ENCODE measurements around the gene GPRIN3. TPM values are rescaled to one million over a fixed set of nuclear protein-coding genes. Genes with fewer than 3 reads are reported as not detected.

The GPRIN3 gene
- 0.08 and 0.12 TPM in 2 replicates for total RNA-seq (2014; rRNA removed; shearing (Covaris generic))

DNA sequence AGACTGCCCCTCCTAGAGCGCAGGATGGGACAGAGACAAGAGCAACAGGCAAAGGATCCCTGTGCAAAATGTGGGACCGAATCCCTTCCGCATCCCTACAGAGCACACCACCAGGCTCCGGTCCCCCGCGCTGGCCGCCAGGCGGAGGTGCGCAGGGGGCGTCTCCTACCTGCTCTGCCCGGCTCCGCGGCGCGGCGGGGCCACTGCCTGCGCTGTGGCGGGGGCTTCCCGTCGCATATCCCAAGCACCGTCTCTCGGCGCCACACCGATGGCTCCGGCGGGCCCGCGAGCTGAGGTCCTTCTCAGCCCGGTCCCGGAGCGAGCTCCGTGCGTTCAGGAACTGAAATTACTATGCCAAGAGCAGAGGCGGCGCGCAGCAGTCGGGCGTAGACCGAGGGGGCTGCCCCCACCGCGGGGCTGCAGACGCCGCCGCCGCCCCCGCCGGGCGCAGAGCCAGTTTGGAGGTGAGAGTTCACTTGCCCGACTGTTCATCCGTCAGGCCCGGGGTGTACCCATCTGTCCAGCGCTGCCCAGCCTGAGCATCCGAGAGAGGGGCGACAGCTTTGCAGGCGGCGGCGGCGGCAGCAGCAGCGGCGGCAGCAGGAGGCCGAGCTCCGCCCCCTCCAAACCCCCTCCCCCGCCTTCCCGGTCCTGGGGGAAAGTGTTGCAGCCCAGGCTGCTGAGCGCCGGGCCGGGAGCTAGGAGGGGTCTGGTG is at the start of gene GPRIN3:
GPRIN3 (minus strand) TSS at position 355 of the 715 bp plus-strand sequence. CDS start 57,690 bp downstream, outside the sequence.
- peak in 1 of 2 experiments; percentile 50 for DNase-seq
- Histone ChIP-seq H3K4me3 (peak within 1 kb of the TSS; percentile 61), H3K4me1 (no peaks in the 10 kb centered on the region), H3K36me3 (no peaks in the 10 kb centered on the region), H3K9me3 (replicated peaks) (no peaks in the 10 kb centered on the region), H3K27me3 (peaks cover 13% of the 10 kb centered on the region), H3K27ac (no peak within 1 kb of the TSS)

DNA sequence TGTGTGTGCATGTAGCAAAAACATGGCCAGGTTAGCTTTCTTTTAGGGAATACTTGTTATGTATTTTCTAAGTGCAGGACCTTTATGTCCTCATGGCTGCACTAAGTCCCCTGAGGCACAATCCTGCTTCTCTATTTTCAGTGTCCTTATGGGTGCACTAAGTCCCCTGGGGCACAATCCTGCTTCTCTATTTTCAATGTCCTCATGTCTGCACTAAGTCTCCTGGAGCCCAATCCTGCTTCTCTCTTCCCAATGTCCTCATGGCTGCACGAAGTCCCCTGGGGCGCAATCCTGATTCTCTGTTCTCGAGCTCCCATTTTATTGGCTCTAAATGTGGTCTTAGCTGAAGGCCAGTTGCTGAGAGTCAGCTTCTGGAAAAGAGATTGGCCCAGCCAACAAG is 49.7 kb upstream of the GPRIN3 start:
- H3K36me3 ChIP-seq = no peaks in the 10 kb centered on the region
- H3K27ac ChIP-seq = no peak overlapping the region
- no peak for DNase-seq
- H3K4me1 ChIP-seq = no peaks in the 10 kb centered on the region
- no peak overlapping the region for H3K4me3 ChIP-seq
- H3K9me3 ChIP-seq (replicated peaks) = no peaks in the 10 kb centered on the region
- no peaks in the 10 kb centered on the region for H3K27me3 ChIP-seq

DNA sequence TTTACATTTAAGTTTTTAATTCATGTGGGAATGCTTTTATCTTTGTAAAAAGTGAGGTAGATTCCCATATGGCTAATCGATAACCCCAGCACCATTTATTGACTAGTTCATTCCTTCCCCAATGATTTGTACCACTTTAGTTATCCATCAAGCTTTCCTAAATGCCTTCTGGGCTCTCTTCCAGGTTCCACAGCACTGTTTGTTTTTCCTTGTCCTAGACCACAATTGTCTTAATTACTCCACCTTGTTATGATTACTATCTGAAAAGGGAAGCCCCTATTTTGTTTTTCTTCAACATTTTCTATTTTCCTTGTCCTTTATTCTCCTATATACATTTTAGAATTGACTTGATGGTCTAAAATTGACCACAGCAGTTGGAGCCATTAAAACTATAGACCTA is 48.5 kb upstream of the GPRIN3 start:
- Histone ChIP-seq H3K4me1 (no peaks in the 10 kb centered on the region), H3K36me3 (no peaks in the 10 kb centered on the region), H3K27ac (no peak overlapping the region), H3K27me3 (no peaks in the 10 kb centered on the region), H3K4me3 (no peak overlapping the region), H3K9me3 (replicated peaks) (no peaks in the 10 kb centered on the region)
- DNase-seq = peak in 1 of 2 experiments; percentile 19

DNA sequence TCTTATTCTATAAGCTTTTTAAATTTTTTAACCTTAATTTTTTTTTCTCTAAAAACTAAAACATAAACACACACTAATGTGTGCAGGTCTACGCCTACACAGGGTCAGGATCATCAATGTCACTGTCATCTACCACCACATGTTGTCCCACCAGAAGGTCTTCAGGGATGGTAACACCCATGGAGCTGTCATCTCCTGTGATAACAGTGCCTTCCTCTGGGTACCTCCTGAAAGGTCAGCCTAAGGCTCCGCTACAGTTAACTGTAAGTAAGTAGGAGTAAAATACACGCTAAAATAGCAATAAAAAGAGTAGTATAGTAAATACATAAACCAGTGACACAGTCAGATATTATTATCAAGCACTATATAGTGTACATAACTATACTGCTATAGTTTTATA is 45.9 kb upstream of the GPRIN3 start:
- H3K9me3 ChIP-seq (replicated peaks) = no peaks in the 10 kb centered on the region
- no peaks in the 10 kb centered on the region for H3K4me1 ChIP-seq
- H3K27ac ChIP-seq = no peak overlapping the region
- DNase-seq = no peak
- H3K4me3 ChIP-seq = no peak overlapping the region
- no peaks in the 10 kb centered on the region for H3K36me3 ChIP-seq
- no peaks in the 10 kb centered on the region for H3K27me3 ChIP-seq

DNA sequence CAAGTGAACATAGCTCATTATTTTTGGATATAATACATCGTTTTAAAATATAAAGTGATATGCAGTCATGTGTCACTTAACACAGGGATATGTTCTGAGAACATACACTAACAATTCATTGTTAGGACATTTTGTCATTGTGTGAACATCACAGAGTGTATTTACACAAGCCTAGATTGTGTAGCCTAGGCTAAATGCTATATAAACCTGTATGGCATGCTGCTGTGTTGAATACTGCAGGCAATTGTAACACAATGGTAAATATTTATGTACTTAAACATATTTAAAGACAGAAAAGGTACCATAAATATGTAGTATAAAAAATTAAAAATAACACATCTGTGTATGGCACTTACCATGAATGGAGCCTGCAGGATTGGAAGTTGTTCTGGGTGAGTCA is 44.9 kb upstream of the GPRIN3 start:
- no peaks in the 10 kb centered on the region; the same call in 1 of the 2 replicates for H3K9me3 ChIP-seq (replicated peaks)
- H3K36me3 ChIP-seq = no peaks in the 10 kb centered on the region
- DNase-seq = no peak
- H3K4me3 ChIP-seq = no peak overlapping the region
- no peak overlapping the region for H3K27ac ChIP-seq
- H3K27me3 ChIP-seq = no peaks in the 10 kb centered on the region
- no peaks in the 10 kb centered on the region for H3K4me1 ChIP-seq

DNA sequence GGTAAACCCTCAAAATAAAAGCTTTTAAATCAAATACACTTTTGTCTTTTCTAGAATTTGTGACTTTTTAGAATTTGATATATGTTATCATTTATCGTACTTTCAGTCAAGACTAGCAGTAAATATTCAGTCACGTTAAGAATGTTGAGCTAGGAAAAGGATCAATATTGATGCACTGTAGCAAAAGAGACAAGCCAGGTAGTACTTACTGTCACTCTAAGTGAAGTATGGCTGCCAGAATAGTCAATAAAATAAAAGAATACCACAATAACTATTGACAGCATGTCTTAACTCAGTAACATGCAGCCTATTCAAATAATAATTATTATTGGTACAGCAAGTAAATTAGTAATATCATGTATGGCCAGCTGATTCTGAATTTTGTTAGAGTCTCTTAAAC is 43.6 kb upstream of the GPRIN3 start:
- no peak for DNase-seq
- Histone ChIP-seq H3K36me3 (no peaks in the 10 kb centered on the region), H3K4me3 (no peak overlapping the region), H3K27ac (no peak overlapping the region), H3K27me3 (no peaks in the 10 kb centered on the region), H3K9me3 (replicated peaks) (no peaks in the 10 kb centered on the region; the same call in 1 of the 2 replicates), H3K4me1 (no peaks in the 10 kb centered on the region)

DNA sequence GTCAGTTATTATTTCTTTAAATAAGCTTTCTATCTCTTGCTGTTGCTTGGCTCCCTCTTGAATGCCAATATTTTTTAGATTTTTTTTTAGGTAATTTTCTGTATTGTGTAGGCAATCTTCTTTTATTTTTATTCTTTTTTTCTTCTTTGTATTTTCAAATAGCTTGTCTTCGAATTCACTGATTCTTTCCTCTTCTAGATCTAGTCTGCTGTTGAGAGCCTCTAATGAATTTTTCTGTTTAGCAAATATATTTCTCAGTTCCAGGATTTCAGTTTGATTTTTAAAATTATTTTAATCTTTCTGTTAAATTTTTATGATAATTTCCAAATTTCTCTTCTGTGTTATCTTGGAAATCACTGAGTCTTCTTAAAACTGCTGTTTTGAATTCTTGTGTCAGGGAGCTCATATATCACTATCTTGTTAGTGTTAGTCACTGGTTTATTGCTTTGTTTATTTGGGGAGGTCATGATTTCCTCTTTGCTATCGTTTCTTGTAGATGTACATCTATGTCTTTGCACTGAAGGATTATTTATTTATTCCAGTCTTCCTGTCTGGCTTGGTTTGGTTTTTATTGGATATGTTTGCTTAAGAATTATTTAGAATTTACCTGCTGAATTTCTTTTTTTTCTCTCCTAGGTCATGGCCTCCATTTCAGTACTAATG is 39.9 kb upstream of the GPRIN3 start:
- Histone ChIP-seq H3K27ac (no peak overlapping the region), H3K4me1 (no peaks in the 10 kb centered on the region), H3K4me3 (no peak overlapping the region), H3K36me3 (no peaks in the 10 kb centered on the region), H3K27me3 (no peaks in the 10 kb centered on the region), H3K9me3 (replicated peaks) (no peaks in the 10 kb centered on the region; the same call in 1 of the 2 replicates)
- no peak for DNase-seq

DNA sequence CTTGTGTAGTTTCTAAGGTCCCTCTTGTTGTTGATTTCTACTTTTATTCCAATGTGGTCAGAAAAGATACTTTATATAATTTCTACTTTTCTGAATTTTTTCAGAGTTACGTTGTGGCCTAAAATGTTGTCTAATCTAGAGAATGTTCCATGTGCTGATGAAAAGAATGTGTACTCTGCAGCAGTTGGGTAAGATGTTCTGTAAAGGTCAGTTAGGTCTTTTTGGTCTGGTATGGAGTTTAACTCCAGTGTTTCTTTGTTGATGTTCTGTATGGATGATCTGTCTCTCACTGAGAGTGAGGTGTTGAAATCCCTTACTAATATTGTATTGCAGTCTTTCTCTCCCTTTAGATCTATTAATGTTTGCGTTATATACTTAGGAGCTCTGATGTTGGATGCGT is 37.0 kb upstream of the GPRIN3 start:
- Histone ChIP-seq H3K27me3 (no peaks in the 10 kb centered on the region), H3K9me3 (replicated peaks) (no peaks in the 10 kb centered on the region; the same call in 1 of the 2 replicates), H3K36me3 (no peaks in the 10 kb centered on the region), H3K4me1 (no peaks in the 10 kb centered on the region), H3K4me3 (no peak overlapping the region), H3K27ac (no peak overlapping the region)
- DNase-seq = no peak

DNA sequence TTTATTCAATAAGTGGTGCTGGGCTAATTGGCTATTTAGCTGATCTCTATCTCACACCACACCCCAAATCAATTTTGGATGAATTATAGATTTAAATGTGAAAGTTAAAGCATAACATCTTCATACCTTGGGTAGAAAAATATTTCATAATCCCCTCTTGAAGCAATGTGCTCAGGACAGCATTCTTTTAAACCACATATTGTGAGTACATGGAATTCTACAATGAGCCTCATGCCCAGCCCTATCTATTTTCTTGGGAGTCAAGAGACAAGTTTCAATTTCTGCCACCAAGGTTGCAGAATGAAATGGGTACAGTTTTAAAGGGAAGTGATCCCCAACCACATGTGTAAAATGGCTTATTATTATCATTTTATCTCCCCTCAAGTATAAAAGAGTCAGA is 30.6 kb upstream of the GPRIN3 start:
- no peaks in the 10 kb centered on the region for H3K36me3 ChIP-seq
- no peak overlapping the region for H3K27ac ChIP-seq
- H3K27me3 ChIP-seq = no peaks in the 10 kb centered on the region
- no peak for DNase-seq
- H3K4me1 ChIP-seq = no peaks in the 10 kb centered on the region
- H3K4me3 ChIP-seq = no peak overlapping the region
- no peaks in the 10 kb centered on the region for H3K9me3 ChIP-seq (replicated peaks)

DNA sequence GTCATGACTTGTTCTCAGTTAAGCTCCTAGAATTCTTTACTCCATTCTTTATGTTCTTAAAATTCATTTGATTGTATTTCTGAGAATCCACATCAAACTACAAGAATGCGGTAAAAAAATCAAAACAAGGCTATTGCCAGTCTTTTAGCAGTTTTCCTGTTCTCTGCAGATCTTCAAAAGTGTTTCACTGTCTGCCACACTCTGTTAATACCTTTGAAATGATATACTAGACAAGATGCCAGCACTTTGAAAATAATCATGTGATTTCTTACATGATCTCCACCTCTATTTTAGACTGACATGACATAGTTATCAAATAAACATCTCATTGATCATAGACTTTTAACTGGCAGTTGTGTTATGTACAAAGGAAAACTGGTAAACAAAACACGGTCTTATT is 30.1 kb upstream of the GPRIN3 start:
- Histone ChIP-seq H3K4me3 (no peak overlapping the region), H3K27ac (no peak overlapping the region), H3K9me3 (replicated peaks) (no peaks in the 10 kb centered on the region), H3K27me3 (no peaks in the 10 kb centered on the region), H3K4me1 (no peaks in the 10 kb centered on the region), H3K36me3 (no peaks in the 10 kb centered on the region)
- DNase-seq = no peak

DNA sequence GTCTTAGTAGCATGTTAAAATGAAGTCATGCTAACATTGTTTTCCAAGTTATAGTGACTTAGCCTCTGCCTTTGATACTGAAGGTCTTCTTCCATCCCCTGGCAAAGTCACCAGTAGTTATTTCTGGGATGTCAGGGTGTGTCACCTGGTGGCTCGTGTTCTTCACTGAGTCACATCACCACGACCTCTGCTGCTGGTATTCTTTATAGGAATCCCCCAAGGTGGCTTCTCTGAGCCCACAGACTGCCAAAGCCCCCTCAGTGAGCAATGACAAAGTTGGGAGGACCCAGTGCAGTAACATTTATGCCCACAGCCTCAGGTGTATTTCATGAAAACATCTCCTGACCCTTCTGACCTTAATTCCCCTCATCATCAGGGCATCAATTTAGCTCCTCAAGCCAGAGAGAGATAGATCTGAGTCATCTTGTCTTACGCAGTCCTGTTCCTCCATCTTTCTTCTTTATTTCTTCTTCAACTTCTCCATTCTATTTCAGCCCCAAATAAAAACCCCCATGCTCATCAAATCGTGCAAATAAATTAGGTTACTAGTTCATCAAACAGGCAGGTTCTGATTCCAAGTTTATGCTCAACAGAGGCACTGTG is 29.3 kb upstream of the GPRIN3 start:
- H3K27ac ChIP-seq = no peak overlapping the region
- H3K27me3 ChIP-seq = no peaks in the 10 kb centered on the region
- H3K36me3 ChIP-seq = no peaks in the 10 kb centered on the region
- no peak for DNase-seq
- H3K4me1 ChIP-seq = no peaks in the 10 kb centered on the region
- no peaks in the 10 kb centered on the region for H3K9me3 ChIP-seq (replicated peaks)
- no peak overlapping the region for H3K4me3 ChIP-seq

DNA sequence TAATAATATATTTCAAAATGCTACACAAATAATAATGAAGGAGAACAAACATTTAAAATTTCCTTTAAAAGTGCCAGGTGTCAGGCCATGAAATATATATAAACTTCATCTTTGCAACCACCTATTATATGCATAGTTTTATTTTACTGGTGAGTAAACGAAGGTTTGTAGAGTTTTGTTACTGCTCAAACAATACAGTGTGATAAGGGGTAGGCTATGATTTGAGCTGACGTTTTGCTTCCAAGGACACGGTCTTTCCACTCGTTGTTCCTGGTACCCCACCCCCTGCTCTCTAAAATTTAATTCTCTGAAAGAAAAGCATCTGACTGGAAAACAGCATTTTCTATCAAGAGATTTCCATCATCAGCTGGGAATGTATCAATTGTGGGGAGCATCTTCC is 27.2 kb upstream of the GPRIN3 start:
- H3K4me3 ChIP-seq = no peak overlapping the region
- H3K27me3 ChIP-seq = no peaks in the 10 kb centered on the region
- H3K4me1 ChIP-seq = no peaks in the 10 kb centered on the region
- no peaks in the 10 kb centered on the region for H3K9me3 ChIP-seq (replicated peaks)
- no peaks in the 10 kb centered on the region for H3K36me3 ChIP-seq
- no peak overlapping the region for H3K27ac ChIP-seq
- DNase-seq = no peak

DNA sequence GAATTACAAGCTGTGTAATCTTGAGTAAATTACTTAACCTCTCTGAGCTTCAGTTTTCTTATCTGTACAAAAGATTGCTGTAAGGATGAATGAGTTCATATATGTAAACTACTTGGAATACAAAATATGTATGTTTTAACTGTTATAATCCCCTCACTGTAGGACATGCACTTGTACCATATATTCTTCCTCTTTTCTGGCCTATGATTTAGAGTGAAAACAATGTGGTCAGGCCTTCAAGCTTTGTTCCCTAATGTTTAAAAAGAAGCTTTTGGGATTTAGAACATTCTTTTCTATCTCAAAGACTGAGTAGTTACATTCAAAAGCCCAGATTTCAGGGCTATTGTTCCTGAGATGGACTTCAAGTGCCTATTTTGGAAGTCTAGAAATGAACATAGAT is 26.7 kb upstream of the GPRIN3 start:
- no peak for DNase-seq
- Histone ChIP-seq H3K27me3 (no peaks in the 10 kb centered on the region), H3K4me3 (no peak overlapping the region), H3K36me3 (no peaks in the 10 kb centered on the region), H3K4me1 (no peaks in the 10 kb centered on the region), H3K27ac (no peak overlapping the region), H3K9me3 (replicated peaks) (no peaks in the 10 kb centered on the region)

DNA sequence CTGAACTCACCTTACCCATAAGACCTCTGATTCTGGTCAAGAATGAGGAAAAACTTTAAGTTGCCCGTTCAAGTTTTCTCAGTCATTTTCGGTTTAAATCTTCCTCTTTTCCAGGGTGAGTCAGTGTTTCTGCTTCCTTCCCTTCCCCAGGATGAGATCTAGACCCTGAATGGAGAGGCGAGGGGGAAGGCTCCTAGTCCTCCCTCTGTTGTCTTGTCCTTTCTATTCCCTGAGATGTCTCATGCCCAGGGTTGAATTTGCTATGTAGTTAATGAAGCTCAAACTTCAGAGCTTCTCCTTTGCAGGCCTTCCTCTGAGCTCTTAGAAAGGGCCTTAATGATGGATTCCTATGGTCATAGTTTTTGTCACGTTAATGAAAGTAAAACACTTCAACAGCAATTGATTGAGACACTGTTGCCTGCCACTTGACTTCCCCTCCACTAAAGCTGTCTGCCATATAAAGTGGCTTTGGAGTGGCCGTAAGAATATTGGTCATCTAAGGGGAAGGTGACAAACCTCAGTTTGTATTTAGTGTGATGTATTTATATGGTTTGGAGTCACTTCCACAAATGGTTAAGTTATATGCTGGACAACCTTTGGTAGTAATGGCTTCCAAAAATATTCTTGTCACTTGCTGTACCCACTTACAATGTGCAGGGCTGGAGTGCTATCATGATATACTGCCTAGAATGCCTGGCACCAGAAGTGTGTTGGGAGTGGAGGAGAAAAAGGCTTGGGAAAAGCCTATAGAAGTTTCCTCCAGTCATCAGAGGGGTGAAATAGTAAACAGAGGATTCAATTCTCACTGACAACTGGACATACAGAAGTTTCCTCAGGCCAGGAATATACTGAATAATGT is 24.3 kb upstream of the GPRIN3 start:
- no peaks in the 10 kb centered on the region for H3K27me3 ChIP-seq
- no peaks in the 10 kb centered on the region for H3K36me3 ChIP-seq
- no peaks in the 10 kb centered on the region for H3K9me3 ChIP-seq (replicated peaks)
- no peak for DNase-seq
- H3K4me3 ChIP-seq = no peak overlapping the region
- H3K27ac ChIP-seq = no peak overlapping the region
- H3K4me1 ChIP-seq = no peaks in the 10 kb centered on the region

DNA sequence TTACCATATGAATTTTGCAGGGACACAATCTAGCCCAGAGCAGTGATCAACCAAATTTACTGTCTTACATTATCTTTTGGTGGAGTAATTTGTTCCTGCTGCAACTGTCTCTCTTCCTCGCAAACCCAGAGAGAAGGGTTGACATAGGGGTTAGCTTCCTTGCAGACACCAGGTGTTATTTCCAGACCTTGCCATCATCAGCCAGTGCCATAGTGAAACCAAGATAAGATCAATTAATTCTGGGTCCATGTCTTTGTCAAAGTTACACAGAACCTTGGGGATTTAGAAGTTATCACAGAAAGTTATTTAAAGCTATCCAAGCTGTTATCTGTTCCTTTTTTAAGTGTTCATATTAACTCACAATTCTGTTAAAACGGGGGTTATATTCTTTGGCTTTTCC is 23.6 kb upstream of the GPRIN3 start:
- H3K4me1 ChIP-seq = no peaks in the 10 kb centered on the region
- H3K27ac ChIP-seq = no peak overlapping the region
- DNase-seq = no peak
- no peak overlapping the region for H3K4me3 ChIP-seq
- no peaks in the 10 kb centered on the region for H3K9me3 ChIP-seq (replicated peaks)
- no peaks in the 10 kb centered on the region for H3K27me3 ChIP-seq
- no peaks in the 10 kb centered on the region for H3K36me3 ChIP-seq
